Mesodermal cell (in vitro differentiated cells): ENCODE data around the gene YAP1.

Experiments used
- H3K27ac ChIP-seq: 2 replicates; pipeline ENCODE4 v1.7.0; 2013; ENCODE audit warnings: mild to moderate bottlenecking, low read depth, low read length, moderate library complexity; ENCODE audit not compliant: severe bottlenecking
- H3K36me3 ChIP-seq: 2 replicates; pipeline ENCODE4 v1.7.1; 2013; ENCODE audit warnings: mild to moderate bottlenecking, low read length, moderate library complexity; ENCODE audit not compliant: control insufficient read depth, insufficient read depth
- H3K4me1 ChIP-seq: one replicate; pipeline ENCODE4 v1.7.1; 2013; ENCODE audit warnings: mild to moderate bottlenecking, low read length; ENCODE audit not compliant: insufficient read depth, control insufficient read depth, poor library complexity, severe bottlenecking
- H3K4me3 ChIP-seq: 2 replicates; pipeline ENCODE4 v1.7.0; 2013; ENCODE audit warnings: low read length, control low read depth, mild to moderate bottlenecking; ENCODE audit not compliant: insufficient read depth, poor library complexity, severe bottlenecking; ENCODE audit errors: extremely low read depth
- H3K9me3 ChIP-seq: 2 replicates; pipeline ENCODE4 v1.7.1; 2013; ENCODE audit warnings: mild to moderate bottlenecking, low read length, moderate library complexity; ENCODE audit not compliant: control insufficient read depth
- WGBS, 2 experiments: methylation state at CpG; one replicate each; pipeline ENCODE4 v1.1.5; 2013; ENCODE audit warnings: missing lambda C conversion rate in 2 of 2; ENCODE audit not compliant: insufficient coverage in 2 of 2; 5-methylcytosine and 5-hydroxymethylcytosine counted together

YAP1 gene

GRCh38 chr11:102240502-102240901, 130.3 kb downstream of the YAP1 start:
- WGBS, 2 experiments, result 88 to 91% methylated on average over 2 of the region's 2 CpGs
- H3K27ac ChIP-seq, result no peak overlapping the region
- no peak overlapping the region for H3K4me3 ChIP-seq
- H3K9me3 ChIP-seq, result no peaks in the 10 kb centered on the region
- H3K4me1 ChIP-seq, result peaks cover 10% of the 10 kb centered on the region
- H3K36me3 ChIP-seq, result no peaks in the 10 kb centered on the region

GRCh38 chr11:102241026-102241425, 130.8 kb downstream of the YAP1 start:
- peaks cover 10% of the 10 kb centered on the region for H3K4me1 ChIP-seq
- H3K4me3 ChIP-seq, result no peak overlapping the region
- H3K9me3 ChIP-seq, result no peaks in the 10 kb centered on the region
- H3K36me3 ChIP-seq, result no peaks in the 10 kb centered on the region
- no peak overlapping the region for H3K27ac ChIP-seq
- WGBS, 2 experiments, result 88 to 89% methylated on average over 1 of the region's 1 CpG

GRCh38 chr11:102243399-102243884, 133.2 kb downstream of the YAP1 start:
- Histone ChIP-seq H3K9me3 (no peaks in the 10 kb centered on the region), H3K4me3 (no peak overlapping the region), H3K27ac (no peak overlapping the region), H3K36me3 (no peaks in the 10 kb centered on the region), H3K4me1 (peaks cover 6% of the 10 kb centered on the region)
- 100% methylated on average over 1 of the region's 2 CpGs for WGBS, 2 experiments

- no peak overlapping the region for H3K4me3 ChIP-seq
- 87 to 94% methylated on average over 4 to 5 of the region's 5 CpGs for WGBS, 2 experiments
- no peaks in the 10 kb centered on the region for H3K36me3 ChIP-seq
- no peaks in the 10 kb centered on the region for H3K9me3 ChIP-seq
- H3K27ac ChIP-seq, result no peak overlapping the region
- peaks cover 6% of the 10 kb centered on the region for H3K4me1 ChIP-seq
Measured at GRCh38 chr11:102244681-102245409, 134.6 kb downstream of the YAP1 start.

GRCh38 chr11:102251423-102251822, 141.2 kb downstream of the YAP1 start:
- no peak overlapping the region for H3K4me3 ChIP-seq
- no peak overlapping the region for H3K27ac ChIP-seq
- peaks cover 22% of the 10 kb centered on the region for H3K4me1 ChIP-seq
- 80% methylated on average over 1 of the region's 2 CpGs; no CpG with 5 or more reads in 1 of the 2 experiments for WGBS, 2 experiments
- no peaks in the 10 kb centered on the region for H3K36me3 ChIP-seq
- no peaks in the 10 kb centered on the region for H3K9me3 ChIP-seq

GRCh38 chr11:102252339-102252891, 142.2 kb downstream of the YAP1 start:
- WGBS, 2 experiments, result 85 to 94% methylated on average over 3 to 5 of the region's 6 CpGs
- Histone ChIP-seq H3K4me1 (peaks cover 24% of the 10 kb centered on the region), H3K4me3 (no peak overlapping the region), H3K27ac (no peak overlapping the region), H3K9me3 (no peaks in the 10 kb centered on the region), H3K36me3 (no peaks in the 10 kb centered on the region)

GRCh38 chr11:102253020-102253715, 142.9 kb downstream of the YAP1 start:
- Histone ChIP-seq H3K4me1 (peaks cover 24% of the 10 kb centered on the region), H3K27ac (peak overlapping the region; percentile 59), H3K9me3 (no peaks in the 10 kb centered on the region), H3K36me3 (no peaks in the 10 kb centered on the region), H3K4me3 (no peak overlapping the region)
- WGBS, 2 experiments, result 17 to 79% methylated on average over 1 to 2 of the region's 3 CpGs

GRCh38 chr11:102254047-102254446, 143.8 kb downstream of the YAP1 start:
- peaks cover 24% of the 10 kb centered on the region for H3K4me1 ChIP-seq
- H3K4me3 ChIP-seq, result no peak overlapping the region
- H3K36me3 ChIP-seq, result no peaks in the 10 kb centered on the region
- no peaks in the 10 kb centered on the region for H3K9me3 ChIP-seq
- 91 to 96% methylated on average over 2 to 4 of the region's 5 CpGs for WGBS, 2 experiments
- H3K27ac ChIP-seq, result no peak overlapping the region

- peaks cover 24% of the 10 kb centered on the region for H3K4me1 ChIP-seq
- 90% methylated on average over 1 of the region's 4 CpGs; no CpG with 5 or more reads in 1 of the 2 experiments for WGBS, 2 experiments
- no peaks in the 10 kb centered on the region for H3K36me3 ChIP-seq
- H3K4me3 ChIP-seq, result no peak overlapping the region
- no peaks in the 10 kb centered on the region for H3K9me3 ChIP-seq
- H3K27ac ChIP-seq, result no peak overlapping the region
Measured at GRCh38 chr11:102256251-102256650, 146.0 kb downstream of the YAP1 start.

GRCh38 chr11:102260241-102260640, 150.0 kb downstream of the YAP1 start:
- Histone ChIP-seq H3K9me3 (no peaks in the 10 kb centered on the region), H3K4me3 (no peak overlapping the region), H3K4me1 (peaks cover 7% of the 10 kb centered on the region), H3K27ac (no peak overlapping the region), H3K36me3 (no peaks in the 10 kb centered on the region)
- no CpG with 5 or more reads among the region's 2 CpGs for WGBS, 2 experiments
